Measurements from ENCODE around the gene ARNT2.

ARNT2 gene

DNA sequence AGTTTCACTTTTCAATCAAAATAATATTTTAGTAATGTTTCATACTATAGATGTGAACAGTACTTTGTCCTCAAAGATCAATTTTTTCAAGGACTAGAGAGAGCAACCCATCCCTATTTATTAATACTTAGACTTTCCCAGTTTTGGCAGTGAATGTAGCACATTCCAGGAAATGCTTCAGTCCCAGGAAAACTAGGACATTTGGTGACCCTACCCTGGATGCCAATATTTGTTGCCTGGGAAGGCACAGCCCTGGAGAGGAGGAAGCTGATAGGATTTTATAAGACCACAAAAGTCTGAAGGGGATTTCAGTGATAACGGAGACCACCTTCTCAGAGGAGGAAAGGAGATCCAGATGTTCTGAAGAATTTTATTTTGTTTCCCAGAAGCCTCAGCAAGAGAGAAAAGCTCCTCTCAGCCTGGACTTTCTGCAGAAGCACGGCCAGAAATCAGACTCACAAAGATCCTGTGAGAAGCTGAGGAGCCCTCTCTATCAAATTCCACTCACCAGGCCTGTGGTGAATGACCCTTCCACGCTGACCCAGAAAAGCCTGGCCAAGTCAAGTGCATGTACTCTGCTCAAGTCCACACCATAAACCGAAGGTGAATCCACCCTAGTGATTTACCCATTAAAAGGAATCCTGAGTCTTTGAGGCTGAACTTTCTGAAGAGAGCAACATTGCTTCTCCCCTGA is 203.3 kb downstream of the ARNT2 start:
- no peak for DNase-seq (ENCODE audit: extremely low read depth, low read depth)
- no peak overlapping the region for H3K4me3 ChIP-seq (replicated peaks; ENCODE audit: low read depth, low read length)
- TF ChIP-seq, protein P1, sequence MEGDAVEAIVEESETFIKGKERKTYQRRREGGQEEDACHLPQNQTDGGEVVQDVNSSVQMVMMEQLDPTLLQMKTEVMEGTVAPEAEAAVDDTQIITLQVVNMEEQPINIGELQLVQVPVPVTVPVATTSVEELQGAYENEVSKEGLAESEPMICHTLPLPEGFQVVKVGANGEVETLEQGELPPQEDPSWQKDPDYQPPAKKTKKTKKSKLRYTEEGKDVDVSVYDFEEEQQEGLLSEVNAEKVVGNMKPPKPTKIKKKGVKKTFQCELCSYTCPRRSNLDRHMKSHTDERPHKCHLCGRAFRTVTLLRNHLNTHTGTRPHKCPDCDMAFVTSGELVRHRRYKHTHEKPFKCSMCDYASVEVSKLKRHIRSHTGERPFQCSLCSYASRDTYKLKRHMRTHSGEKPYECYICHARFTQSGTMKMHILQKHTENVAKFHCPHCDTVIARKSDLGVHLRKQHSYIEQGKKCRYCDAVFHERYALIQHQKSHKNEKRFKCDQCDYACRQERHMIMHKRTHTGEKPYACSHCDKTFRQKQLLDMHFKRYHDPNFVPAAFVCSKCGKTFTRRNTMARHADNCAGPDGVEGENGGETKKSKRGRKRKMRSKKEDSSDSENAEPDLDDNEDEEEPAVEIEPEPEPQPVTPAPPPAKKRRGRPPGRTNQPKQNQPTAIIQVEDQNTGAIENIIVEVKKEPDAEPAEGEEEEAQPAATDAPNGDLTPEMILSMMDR (IDR thresholded peaks at IDR 0.05; ENCODE audit: low read depth, low read length, missing control alignments), result no peak

GRCh38 chr15:80608688-80609087 is 204.5 kb downstream of the ARNT2 start:
- no peak overlapping the region for H3K4me3 ChIP-seq (replicated peaks; ENCODE audit: low read depth, low read length)
- DNase-seq (ENCODE audit: extremely low read depth, low read depth), result no peak
- TF ChIP-seq, protein P1 (IDR thresholded peaks at IDR 0.05; ENCODE audit: low read depth, low read length, missing control alignments), result no peak

DNA sequence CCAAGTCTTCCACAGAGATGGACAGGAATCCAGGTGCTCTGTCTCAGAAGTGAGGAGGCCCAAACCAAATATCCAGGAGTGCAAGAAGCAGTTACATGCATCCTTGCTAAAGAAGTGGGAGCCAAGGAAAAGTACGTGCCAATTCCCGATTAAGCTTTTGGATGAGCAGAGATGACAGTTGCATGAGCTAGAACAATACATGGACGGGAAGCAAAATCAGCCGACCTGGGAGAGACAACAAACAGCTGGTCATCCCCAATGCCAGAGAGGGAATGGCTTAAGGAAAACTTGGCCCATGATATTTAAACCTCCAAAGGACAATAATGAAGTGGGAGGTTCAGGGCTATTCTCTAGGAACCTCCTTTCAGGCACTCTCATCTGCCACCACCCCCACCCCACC is 204.9 kb downstream of the ARNT2 start:
- DNase-seq (ENCODE audit: extremely low read depth, low read depth), result no peak
- TF ChIP-seq, protein P1 (IDR thresholded peaks at IDR 0.05; ENCODE audit: low read depth, low read length, missing control alignments), result no peak
- no peak overlapping the region for H3K4me3 ChIP-seq (replicated peaks; ENCODE audit: low read depth, low read length)

DNA sequence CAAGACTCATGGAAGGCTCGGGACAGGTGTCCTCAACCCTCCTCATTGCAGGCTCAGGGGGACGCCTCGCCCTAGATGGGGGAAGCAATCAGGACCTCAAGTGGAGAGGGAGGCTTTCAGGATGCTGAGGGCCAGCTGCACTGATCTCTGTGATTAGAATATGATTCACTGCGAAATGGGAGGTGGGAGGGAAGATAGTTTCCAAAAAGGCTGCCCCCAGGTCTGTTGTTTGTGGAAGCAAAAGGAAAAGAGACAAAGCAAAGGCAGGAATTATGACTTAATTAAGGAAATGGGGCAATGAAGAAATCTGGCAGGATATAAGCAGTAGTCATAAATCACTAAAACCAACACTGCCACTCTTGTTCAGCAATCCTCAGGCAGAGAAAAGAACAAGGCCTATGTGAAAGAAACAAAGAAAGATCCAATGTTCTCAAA is 205.3 kb downstream of the ARNT2 start:
- H3K4me3 ChIP-seq (replicated peaks; ENCODE audit: low read depth, low read length), result no peak overlapping the region
- TF ChIP-seq, protein P1 (IDR thresholded peaks at IDR 0.05; ENCODE audit: low read depth, low read length, missing control alignments), result no peak
- DNase-seq (ENCODE audit: extremely low read depth, low read depth), result no peak

GRCh38 chr15:80611543-80612080 is 207.4 kb downstream of the ARNT2 start:
- no peak overlapping the region for H3K4me3 ChIP-seq (replicated peaks; ENCODE audit: low read depth, low read length)
- TF ChIP-seq, protein P1 (IDR thresholded peaks at IDR 0.05; ENCODE audit: low read depth, low read length, missing control alignments), result no peak
- DNase-seq (ENCODE audit: extremely low read depth, low read depth), result no peak

DNA sequence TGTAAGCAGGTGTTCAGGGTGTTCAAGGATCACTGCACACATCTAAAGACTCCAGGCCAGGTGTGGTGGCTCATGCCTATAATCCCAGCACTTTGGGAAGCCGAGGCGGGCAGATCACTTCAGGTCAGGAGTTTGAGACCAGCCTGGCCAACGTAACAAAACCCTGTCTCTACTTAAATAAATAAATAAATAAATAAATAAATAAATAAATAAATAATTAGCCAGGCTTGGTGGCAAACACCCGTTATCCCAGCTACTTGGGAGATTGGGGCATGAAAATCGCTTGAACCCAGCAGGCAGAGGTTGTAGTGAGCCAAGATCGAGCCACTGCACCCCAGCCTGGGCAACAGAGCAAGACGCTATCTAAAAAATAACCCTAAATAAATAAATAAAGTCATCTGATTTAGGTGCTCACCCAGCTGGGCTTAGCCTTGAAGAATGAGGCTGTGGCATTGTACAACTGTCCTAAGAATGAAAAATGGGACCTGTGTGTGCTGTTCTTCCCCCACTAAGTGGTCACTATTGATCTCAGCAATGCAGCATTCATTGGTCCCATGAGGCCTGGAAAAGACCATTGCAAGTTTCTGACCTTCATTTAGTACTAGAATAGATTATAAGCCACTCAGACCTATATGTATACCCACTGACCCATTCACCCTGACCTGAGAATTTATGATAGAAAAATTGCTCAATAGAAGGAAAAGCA is 208.1 kb downstream of the ARNT2 start:
- TF ChIP-seq, protein P1 (IDR thresholded peaks at IDR 0.05; ENCODE audit: low read depth, low read length, missing control alignments), result no peak
- DNase-seq (ENCODE audit: extremely low read depth, low read depth), result no peak

More for the DNA sequence above, 208.1 kb downstream of the ARNT2 start:
- no peak overlapping the region for H3K4me3 ChIP-seq (replicated peaks; ENCODE audit: low read depth, low read length)

Measured in HFF-Myc (cell line).